Astrocyte of the spinal cord (primary cell): Measurements from ENCODE around the gene PKNOX1.

Experiments used
- DNase-seq: peaks from one replicate; pipeline ENCODE4 v3.0.0; 2011; ENCODE audit warnings: low read depth, low spot score
- H3K4me3 ChIP-seq: 2 replicates; pipeline ENCODE4 v1.5.1; 2011; ENCODE audit warnings: low read depth, mild to moderate bottlenecking, low read length, moderate library complexity
- in situ Hi-C: cut with HindIII; loops from 2 replicates; pipeline ENCODE4 v1.10.0; 2017; ENCODE audit warnings: low sequenced_read_pairs
- TF ChIP-seq, protein P1 (sequence below): IDR thresholded peaks from 2 replicates; pipeline ENCODE4 v1.5.1; 2012; ENCODE audit warnings: low read depth, mild to moderate bottlenecking, low read length, inconsistent platforms

PKNOX1 gene

DNA sequence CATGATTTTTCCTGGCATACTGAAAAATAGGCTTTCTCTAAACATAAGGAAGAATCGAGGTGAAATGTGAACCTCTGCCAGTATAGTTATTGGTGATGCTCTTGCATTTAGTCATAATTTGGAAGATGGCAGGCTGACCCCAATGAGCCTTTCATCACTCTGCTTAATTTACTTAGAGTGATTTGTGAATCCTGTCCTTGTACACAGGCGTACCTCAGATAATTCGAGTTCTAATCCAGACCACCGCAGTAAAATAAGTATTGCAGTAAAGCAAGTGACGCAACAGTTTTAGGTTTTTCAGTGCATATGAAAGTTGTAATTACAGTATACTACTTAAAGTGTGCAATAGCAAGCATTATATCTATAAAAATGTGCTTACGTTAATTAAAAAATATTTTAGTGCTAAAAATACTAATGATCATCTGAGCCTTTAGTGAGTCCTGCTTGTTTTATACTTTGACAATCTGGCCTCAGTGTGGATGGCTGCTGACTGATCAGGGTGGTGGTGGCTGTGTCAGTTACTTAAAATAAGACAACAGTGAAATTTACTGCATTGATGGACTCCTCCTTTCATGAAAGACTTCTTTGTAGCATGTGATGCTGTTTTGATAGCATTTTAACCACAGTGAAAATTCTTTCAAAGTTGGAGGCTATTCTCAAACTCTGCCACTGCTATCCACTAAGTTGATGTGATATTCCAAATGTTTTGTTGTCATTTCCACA, 1.7 kb downstream of the PKNOX1 start:
- peak overlapping the region; percentile 84 for H3K4me3 ChIP-seq
- in situ Hi-C loops, result no loop called here
- DNase-seq, result no peak
- TF ChIP-seq, protein P1, sequence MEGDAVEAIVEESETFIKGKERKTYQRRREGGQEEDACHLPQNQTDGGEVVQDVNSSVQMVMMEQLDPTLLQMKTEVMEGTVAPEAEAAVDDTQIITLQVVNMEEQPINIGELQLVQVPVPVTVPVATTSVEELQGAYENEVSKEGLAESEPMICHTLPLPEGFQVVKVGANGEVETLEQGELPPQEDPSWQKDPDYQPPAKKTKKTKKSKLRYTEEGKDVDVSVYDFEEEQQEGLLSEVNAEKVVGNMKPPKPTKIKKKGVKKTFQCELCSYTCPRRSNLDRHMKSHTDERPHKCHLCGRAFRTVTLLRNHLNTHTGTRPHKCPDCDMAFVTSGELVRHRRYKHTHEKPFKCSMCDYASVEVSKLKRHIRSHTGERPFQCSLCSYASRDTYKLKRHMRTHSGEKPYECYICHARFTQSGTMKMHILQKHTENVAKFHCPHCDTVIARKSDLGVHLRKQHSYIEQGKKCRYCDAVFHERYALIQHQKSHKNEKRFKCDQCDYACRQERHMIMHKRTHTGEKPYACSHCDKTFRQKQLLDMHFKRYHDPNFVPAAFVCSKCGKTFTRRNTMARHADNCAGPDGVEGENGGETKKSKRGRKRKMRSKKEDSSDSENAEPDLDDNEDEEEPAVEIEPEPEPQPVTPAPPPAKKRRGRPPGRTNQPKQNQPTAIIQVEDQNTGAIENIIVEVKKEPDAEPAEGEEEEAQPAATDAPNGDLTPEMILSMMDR, result no peak

DNA sequence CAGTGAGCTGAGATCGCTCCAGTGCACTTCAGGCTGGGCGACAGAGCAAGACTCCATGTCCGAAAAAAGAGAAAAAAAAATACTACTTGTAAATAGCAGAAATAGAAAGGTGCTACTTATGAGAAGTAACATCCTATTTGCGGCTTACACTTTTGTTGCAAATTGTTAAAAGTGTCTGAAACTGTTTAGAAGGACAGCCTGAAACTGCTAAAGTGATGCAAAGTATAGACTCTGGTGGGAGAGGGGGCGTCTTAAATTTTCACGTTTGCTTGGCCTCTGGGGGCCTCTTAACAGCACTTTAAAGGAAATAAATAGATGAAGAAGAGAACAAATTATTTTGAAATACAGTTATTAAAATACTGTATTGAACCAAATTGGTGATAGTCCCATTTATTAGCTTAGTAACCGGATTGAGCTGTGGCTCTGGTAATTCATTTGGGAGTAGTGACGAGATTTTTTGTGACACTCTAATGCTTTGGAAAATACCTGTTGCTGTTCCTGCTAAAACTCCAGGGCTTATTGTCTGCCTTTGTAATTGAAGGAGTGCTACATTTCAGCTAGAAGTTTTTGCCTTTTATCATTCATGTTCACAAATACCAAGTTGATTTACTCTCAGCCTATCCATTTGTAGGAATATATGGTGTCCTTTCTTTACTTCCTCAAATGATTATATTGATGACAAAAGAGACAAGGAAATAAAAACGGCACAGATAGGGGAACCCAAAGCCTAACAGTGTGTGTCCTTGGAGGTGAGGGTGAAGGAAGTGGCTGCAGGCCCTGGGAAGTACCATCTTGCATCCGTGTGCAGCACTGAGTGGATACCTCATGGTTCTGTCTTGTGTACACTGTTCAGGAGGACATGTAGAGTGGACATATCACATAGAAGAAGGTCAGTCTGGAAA, 6.2 kb downstream of the PKNOX1 start:
- in situ Hi-C loops, result no loop called here
- no peak for DNase-seq
- TF ChIP-seq, protein P1, result no peak
- H3K4me3 ChIP-seq, result no peak overlapping the region

DNA sequence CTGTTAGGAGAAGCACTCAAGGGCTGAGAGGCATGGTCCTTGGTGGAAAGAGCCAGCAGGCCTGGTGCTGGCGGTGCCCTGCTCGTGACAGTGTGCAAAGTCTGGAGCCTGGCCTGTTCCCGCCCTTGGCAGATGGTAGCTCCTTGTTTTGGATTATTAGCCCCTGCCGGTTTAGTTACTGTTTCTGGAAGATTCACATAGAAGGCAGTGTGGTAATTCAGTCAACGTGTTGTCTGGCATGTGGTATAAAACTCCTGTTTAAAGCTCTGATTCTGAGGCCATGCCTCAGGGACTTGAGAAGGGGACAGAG, 6.8 kb downstream of the PKNOX1 start:
- DNase-seq, result no peak
- no peak overlapping the region for H3K4me3 ChIP-seq
- in situ Hi-C loops, result no loop called here
- TF ChIP-seq, protein P1, result no peak

DNA sequence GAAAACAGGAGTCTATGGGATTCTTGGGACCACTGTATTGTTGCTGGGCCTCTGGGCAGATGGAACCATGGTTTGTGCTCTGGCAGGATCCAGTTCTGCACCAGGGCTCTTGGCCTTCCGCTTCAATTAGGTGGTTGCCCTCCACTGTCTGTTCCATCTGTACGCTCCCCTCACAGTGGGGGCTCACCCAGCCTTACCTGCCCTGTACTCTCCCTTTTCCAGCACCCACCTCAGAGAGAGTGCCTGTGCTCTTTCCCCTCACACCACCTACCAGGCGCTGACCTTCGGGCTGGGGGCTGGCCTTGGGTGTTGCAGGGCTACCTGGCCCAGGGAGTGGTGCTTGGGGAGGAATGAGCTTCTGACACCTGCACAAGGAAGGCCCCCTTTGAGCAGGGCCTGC, 7.5 kb downstream of the PKNOX1 start:
- TF ChIP-seq, protein P1, result no peak
- no peak for DNase-seq
- in situ Hi-C loops, result no loop called here

DNA sequence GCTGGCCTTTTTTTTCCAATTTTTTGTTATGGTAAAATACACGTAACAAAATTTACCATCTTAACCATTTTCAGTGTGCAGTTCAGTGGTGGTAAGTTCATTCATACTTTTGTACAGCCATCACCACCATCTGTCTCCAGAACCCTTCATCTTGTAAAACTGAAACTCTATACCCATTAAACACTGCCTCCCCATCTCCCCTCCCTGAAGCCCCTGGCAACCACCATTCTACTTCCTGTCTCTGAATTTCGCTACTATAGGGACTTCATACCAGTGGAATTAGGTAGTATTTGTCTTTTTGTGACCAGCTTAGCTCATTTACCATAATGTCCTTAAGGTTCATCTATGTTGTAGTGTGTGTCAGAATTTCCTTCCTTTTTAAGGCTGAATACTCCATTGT, 8.7 kb downstream of the PKNOX1 start:
- H3K4me3 ChIP-seq, result no peak overlapping the region
- DNase-seq, result peak; percentile 38
- in situ Hi-C loops, result no loop called here
- TF ChIP-seq, protein P1, result no peak

More for the DNA sequence above, 7.5 kb downstream of the PKNOX1 start:
- no peak overlapping the region for H3K4me3 ChIP-seq

DNA sequence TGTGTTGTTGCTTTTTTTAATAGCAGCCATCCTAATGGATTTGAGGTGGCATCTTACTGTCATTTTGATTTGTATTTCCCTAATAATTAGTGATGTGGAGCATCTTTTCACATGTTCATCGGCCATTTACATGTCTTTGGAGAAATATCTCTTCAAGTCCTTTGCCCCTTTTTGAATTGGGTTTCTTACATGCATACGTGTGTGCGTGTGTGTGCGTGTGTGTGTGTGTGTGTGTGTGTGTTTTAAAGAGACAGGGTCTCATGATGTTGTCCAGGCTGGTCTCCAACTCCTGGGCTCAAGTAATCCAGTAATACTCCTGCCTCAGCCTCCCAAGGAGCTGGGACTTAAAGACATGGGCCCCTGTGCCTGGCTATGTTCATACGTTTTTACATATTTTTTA, 9.5 kb downstream of the PKNOX1 start:
- DNase-seq, result no peak
- H3K4me3 ChIP-seq, result no peak overlapping the region
- TF ChIP-seq, protein P1, result no peak
- in situ Hi-C loops, result no loop called here
